ENCODE results near the gene CPN2.

Gene CPN2

DNA sequence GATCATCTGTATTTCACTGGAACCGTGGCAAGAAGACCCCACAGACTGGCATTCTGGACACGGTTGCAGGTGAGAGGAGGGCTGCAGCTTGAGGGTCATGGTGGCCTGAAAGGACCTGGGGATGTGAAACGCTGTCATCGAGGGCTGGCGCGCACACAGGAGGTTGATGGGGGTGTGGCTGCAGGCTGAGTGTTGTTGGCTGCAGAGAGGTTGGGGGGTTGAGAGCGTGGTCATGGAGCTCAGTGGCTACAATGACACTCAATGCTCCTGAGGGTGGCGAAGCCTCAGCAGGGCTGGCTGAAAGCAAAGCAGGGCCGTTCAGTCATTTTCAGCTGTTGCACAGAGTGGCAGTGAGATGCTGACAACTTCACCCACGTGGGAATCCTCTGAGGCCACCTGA is 21.0 kb downstream of the CPN2 start:
- H3K4me3 ChIP-seq (ENCODE audit: low read depth, low read length), result no peak overlapping the region

DNA sequence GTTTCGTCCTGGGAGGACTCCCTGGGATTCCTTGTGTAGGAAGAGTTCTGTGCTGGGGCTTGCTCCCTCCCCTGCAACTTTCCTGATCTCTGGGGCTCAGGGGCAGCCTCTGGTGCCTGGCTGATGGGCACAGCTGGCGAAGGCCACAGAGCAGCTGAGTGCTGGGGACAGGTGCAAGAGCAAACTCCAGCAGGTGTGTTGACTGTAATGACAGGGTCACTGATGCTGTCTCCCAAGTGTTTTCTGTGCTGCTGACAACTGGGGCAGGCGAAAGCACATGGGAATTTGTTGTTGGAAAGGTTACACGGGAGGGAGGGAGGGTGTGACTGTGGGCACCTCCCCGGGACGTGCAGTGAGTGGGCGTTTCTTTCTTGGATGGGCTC is 21.6 kb downstream of the CPN2 start:
- no peak overlapping the region for H3K4me3 ChIP-seq (ENCODE audit: low read depth, low read length)

DNA sequence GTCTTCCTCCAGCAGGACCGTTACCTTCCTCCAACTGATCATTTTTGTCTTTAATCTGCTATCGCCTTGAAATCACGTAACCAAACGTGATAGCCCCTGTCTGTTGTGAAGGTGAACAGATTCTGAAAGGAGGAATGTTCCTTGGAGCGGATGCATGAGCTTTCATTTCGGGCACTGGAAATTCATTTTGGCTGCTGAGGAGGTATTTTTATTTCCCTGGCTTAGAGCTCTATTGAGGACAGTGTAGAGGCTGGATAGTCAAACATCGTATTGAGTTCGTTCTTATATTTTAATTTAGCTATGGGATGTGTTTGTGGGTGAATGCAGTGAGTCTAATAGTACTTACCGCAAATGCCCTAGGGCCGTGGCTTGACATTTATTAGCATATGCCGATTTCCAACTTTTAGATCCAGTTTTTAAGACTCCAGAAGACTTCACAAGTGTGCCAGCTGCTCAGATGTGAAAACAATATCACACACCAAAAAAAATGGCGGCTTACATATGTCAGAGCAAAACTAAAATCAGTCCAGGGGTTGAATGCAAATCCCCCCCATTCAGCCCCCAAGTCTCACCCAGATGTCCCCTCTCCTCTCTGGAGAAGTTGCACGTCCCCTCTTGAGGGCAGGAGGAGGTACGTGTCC is 22.1 kb downstream of the CPN2 start:
- no peak overlapping the region for H3K4me3 ChIP-seq (ENCODE audit: low read depth, low read length)

DNA sequence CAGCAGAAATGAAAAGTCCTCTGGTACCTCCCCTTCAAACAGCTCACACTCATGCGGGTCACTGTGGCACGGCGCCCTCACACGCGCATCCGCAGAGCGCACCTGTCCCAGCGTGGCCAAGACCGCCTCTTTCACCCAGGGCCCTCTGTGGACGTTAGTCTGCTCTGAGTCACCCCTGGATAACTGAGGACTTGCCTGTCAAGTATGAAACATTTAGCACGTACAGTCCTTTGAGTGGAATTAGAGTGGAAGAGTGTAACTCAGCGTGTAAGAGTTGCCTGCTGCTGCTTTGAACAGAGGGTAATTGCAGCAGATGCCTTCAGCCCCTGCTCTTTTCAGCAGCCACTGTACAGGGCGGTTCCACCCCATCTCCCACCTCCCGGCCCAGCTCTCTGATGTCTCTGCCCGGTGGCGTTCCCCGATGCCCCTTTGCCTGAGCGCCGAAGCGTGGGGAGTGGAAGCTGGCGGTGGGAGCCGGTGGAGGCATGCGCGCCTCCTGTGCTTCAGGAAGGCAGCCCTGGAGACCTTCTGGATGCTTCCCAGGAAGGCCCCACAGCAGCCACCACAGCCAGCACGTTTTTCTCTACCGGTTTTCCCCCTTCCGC is 23.0 kb downstream of the CPN2 start:
- no peak overlapping the region for H3K4me3 ChIP-seq (ENCODE audit: low read depth, low read length)

DNA sequence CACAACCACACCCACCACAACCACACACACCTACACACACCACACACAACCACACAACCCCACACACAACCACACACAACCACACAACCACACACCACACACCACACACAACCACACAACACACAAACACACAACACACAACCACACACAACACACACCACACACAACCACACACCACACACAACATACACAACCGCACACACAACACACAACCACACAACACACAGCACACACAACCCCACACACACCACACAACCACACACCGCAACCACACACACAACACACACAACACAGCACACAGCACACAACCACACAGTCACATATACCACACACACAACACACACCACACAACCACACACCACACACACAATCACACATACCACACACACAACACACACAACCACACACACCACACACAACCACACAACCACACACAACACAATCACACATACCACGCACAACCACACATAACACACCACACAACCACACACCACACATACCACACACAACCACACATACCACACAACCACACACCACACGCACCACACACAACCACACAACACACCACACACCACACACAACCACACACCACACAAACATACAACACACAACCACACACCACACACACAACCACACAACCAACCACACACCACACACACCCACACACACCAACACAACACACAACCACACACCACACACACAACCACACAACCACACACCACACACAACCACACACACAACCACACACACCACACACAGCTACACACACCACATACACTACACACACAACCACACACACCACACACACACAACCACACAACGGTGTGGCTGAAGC is 23.7 kb downstream of the CPN2 start:
- no peak overlapping the region for H3K4me3 ChIP-seq (ENCODE audit: low read depth, low read length)

DNA sequence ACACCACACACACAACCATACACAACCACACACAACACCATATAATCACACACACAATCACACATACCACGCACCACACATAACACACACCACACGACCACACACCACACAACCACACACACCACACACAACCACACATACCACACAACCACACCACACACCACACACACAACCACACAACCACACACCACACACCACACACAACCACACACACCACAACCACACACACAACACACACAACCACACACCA is 24.2 kb downstream of the CPN2 start:
- H3K4me3 ChIP-seq (ENCODE audit: low read depth, low read length), result no peak overlapping the region

DNA sequence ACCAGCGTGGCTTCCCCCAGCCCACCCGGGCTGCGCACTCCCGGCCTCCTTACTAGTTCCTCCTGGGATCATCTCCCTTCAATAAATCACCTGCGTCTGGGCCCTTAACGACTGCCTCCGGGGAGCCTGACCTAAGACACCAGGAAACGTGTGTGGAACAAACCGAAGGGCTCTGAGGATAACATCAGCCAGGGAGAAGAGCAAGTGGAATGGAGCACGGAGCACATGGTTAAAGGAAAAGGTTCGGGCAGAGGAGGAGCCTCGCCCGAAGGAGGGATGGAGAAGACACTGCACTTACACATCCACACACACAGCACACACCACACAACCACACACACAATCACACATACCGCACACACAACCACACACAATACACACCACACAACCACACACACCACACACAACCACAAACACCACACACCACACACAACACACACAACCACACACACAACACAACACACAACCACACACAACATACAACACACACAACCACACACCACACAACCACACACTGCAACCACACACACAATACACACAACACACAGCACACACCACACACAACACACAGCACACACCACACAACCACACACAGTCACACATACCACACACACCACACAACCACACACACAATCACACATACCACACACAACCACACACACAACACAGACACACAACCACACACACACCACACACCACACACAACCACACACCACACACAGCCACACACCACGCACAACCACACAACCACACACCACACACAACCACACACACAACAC is 24.7 kb downstream of the CPN2 start:
- no peak overlapping the region for H3K4me3 ChIP-seq (ENCODE audit: low read depth, low read length)

DNA sequence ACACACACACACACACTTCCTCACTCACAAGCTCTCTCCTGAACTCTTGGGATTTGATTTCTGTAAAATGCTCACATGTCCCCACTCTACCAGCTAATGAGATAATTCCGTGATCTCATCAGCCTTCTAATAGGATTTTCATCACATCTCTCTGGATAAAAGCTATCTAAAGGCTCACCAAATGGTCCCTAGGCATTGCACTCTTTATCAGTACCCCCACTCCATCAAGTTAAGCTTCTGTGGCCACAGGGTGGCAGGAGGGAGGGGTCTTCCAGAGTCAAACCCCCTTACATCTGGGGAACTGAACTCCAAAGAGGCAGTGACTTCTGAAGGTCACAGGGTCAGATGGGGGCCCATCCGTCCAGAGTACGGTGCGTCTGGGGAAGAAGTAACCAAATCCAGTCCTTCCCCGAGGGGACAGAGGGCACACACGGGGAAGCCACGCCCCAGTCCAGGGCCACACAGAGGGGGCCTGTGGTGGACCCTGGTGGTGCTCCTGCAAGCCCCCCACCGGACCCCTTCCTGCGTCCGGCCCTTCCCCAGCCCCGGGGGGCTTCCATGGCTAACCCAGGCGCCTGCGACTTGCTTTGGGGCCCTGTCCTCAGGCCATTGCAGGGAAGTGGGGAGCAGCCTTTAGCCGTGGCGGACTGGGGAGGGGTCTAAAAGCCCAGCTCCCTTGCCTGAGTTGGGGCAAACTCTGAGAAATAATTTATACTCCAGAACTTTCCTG is 25.5 kb downstream of the CPN2 start:
- no peak overlapping the region for H3K4me3 ChIP-seq (ENCODE audit: low read depth, low read length)

DNA sequence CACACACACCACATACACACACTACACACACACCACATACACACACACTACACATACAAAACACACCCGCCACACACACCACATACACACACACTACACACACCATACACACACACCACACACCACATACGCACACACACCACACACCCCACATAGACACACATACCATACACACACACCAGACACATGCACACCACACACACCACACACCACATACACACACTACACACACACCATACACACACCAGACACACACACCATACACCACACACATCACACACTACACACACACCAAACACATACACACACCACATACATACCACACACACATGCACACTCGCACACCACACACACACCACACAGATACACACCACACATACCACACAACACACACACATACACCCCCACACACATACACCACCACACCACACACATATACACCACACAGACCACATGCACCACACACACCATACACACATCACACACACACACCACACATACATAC is 26.3 kb downstream of the CPN2 start:
- no peak overlapping the region for H3K4me3 ChIP-seq (ENCODE audit: low read depth, low read length)

DNA sequence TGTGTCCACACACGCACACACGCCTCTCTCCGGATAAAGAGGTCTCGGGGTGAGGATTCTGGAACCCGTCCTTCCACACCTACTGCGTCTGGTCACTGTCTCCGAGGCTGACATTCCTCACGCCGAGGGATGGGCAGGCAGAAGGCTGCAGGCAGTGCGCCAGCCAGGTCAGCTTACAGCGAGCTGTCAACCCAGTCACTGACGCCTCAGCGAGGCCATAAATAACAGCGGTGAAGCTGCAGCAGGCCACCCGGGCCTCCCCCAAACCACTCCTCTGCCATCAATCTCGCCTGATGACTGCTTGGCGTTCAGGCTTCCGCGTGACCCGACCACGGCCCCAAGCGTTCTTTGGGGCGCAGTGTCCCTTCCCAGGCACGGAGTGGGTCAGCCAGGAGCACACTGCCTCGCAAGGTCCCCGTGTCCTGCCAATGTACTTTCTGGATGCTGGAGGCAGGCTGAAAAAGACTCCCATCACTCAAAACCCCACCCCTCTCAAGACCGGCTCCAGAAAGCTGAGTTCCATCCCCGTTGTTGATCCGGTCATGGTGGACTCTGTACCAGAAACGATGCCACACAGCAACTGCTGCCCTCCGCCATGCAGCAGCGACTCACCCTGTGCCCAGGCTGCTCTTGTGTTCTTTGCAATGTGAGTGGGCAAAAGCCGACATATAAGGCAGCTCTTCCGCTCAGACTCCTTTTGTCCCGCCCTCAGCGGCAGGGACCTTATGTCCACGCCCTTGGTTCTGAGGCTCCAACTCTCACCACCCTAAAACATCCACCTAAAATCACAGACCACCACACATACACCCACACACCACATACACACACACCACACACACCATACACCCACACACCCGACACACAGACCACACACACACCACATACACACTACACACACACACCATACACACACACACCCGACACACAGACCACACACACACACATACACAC is 27.1 kb downstream of the CPN2 start:
- H3K4me3 ChIP-seq (ENCODE audit: low read depth, low read length), result no peak overlapping the region

DNA sequence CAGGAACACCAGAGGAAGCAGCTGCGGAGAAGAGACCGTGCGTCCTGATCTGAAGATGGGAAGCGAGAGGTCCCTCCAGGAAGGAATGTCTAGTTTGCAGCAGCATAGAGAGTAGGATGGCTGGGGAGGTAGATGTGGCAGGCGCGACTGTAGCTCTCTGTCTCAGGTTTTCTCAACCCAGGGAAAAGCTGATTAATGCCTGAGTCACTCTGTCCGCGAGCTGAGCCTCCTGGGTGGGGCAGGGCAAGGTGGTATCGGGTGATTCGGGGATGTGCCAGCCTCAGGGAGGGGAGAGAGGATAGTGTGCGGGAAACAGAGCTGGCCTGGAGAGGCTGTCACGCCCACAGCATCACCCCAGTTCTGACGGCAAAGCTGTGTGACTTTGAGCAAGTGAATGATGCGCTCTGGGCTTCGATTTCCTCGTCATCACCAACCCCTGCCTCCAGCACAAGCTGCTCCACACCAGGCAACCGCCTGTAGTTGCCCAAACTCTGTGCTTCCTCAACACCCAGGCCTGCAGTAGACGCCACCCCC is 28.4 kb downstream of the CPN2 start:
- no peak overlapping the region for H3K4me3 ChIP-seq (ENCODE audit: low read depth, low read length)

DNA sequence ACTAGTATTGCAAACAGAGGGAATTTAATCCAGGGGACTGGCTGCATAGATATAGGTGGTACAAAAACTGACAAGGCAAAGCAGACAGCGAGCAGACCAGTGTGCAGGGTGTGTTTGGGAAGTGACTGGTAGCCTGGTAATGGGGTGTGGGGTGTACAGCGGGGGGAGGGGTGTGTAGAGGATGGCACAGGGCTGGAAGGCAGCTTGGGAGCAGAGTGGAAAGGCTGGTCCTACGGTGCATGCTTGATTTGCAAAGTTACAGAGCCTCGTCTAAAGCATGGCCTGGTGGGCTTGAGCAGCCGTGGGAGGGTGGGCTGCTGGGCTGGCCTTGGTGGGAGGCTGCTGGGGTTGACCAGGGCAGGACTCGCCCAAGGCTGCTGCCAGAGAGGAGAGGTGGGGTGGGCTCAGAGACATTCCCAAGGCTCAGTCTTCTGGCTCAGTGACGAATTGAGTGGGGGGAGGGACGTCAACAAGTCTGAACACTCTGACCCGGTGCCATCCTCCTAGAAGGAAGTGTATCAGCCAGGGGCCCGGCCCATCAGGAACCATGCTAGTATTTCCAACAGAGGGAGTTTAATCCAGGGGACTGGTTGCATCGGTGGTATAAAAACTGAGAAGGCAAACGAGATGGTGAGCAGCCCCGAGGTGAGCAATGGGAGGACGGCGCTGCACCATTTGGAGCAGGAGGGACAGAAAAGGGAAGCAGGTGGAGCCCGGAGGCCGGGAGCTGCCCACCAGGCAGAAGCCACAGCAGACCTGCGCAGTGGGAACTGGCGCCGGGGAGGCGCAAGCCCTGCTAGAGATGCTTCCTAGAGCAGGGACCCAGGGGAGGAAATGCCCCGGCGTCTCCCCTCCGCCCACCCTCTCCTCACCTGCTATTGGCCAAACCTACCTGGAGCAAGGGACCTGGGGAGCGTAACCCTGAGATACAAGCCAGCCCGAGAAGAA is 29.2 kb downstream of the CPN2 start:
- H3K4me3 ChIP-seq (ENCODE audit: low read depth, low read length), result no peak overlapping the region

DNA sequence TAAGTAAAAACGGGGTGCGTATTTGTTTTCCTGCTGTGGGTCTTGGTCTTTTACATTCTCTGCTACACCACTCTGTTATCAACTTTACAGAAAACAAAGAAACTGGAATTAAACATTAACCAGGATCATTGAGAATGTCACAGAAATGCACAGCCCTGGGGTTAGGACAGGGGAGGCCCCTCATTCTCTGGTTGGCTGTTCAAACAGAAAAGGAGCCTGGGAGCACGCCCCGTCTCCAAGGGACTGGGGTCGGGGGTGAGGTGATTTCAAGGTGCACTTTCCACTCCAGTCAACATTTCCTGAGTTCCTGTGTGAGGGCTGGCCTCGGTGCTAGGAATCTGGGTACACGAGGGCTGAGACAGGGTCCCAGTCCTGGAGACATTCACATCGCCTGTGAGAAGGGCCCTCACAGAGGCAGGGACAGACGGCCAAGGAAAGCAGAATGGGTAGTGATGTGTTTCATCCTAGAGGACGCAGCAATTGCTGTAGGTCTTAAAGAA is 30.3 kb downstream of the CPN2 start:
- no peak overlapping the region for H3K4me3 ChIP-seq (ENCODE audit: low read depth, low read length)

DNA sequence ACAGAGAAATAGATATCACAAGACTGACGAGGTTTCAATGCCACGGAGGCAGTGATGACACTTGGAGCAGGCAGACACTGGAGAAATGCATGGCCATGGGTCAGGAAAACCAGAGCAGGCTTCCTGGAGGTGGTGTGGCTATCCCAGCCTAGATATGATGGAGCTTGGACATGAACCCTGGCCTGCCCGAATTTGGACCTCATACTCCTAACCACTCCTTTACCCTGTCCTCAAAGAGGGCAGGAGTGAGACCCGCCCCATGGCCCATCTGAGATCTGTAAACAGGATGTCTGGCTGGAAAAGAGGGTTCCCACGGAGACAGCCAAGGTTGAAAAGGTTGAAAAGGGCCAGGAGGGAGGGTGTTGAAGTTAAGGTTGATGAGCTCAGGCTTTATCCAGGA is 31.0 kb downstream of the CPN2 start:
- no peak overlapping the region for H3K4me3 ChIP-seq (ENCODE audit: low read depth, low read length)

DNA sequence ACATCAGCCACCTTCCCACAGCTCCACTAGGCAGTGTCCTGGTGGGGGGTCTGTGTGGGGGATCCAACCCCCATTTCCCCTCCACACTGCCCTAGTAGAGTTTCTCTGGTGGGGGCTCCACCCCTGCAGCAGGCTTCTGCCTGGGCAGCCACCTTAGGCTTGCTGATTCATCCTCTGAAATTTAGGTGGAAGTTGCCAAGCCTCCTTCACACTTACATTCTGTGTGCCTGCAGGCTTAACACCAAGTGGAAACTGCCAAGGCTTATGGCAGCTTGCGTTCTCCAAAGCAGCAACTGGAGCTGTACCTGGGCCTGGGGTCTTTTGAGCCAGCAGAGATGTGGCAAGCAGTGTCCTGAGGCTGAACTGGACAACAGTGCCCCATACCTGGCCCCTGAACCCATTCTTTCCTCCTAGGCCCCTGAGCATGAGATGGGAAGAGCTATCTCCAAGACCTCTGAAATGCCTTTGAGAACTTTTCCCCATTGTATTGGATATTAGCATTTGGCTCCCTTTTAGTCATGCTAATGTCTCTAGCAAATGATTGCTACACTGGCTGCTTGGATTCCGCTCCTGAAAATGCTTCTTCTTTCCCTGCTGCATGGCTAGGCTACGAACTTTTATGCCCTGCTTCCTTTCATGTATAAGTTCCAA is 32.5 kb downstream of the CPN2 start:
- no peak overlapping the region for H3K4me3 ChIP-seq (ENCODE audit: low read depth, low read length)

DNA sequence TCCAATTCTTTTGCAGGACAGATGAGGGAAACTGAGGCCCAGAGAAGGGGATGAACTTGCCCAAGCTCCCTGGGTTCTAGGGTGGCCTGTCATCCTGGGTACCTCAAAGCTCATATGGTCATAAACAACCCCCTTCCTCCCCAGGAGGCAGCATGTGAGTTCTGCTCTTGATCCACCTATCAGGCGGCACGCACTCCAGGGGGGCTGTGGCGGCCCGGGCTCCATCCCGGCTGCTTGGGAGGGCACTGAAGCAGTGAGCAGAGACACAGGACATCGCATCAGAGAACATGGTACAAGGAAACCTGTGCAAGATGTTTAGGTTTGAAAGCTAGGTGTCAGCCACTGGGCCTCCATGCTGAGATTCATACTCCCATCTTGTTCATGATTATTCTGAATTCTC is 34.2 kb downstream of the CPN2 start:
- no peak overlapping the region for H3K4me3 ChIP-seq (ENCODE audit: low read depth, low read length)

DNA sequence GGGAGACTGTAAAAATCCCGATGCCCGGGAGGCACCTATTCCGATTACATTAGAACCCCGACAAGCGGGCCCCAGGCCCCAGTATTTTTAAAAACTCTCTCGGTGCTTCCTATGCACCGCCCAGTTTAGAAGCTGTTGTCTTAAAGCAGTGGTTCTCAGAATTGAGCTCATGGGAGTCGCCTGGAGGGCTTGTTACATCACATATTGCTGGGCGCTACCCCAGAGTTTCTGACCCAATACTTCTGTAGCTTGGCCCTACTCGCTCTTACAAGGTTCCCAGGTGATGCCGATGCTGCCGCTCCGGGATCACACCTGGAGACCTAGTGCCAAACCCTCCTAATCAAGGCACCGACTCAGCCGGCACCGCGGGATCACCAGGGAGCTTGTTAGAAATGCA is 35.2 kb downstream of the CPN2 start:
- no peak overlapping the region for H3K4me3 ChIP-seq (ENCODE audit: low read depth, low read length)
